ENCODE results near the gene MXD4. TPM values are rescaled to one million over a fixed set of nuclear protein-coding genes. Genes with fewer than 3 reads are reported as not detected.

MXD4 gene
- total RNA-seq, 2 donors from 2014 or later = 36.7 to 43.3 TPM

DNA sequence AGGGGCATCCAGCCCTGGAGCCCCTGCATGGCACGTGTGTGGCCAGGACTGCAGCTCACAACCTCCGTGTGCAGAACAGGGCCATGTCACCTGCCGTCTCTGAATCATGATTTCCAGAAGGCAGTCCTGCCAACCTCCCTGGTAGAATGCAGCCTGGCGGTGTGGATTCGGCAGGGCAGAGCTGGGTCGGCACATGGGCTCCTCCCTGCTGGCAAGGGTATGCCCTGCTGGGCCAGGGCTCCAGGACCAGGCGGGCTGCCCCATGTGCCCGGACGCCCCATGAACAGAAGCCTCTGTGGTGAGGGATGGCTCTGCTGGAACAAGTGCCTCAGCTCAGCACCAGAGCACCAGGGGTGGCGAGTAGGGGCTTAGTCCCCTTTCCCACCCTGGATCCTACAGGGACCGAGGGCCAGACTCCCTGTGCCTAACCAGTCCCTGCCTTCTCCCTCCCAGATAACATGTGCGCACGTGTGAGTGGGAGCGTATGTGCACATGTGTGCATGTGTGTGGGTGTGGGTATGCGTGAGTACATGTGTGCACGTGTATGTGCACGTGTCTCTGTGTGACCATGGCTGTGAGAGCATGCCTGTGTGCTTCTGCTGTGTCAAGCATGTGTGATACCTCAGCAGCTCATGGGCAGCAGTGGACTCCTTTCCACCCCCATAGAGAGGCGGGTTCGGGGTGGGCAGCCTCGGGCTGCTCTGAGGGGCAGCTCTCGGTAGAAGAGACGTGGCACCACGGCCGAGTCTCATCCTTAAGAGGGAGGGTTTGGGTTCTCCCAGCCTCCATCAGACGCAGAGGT, 10.3 kb upstream of the MXD4 start:
- H3K27me3 ChIP-seq = no peaks in the 10 kb centered on the region
- TF ChIP-seq, protein P1, sequence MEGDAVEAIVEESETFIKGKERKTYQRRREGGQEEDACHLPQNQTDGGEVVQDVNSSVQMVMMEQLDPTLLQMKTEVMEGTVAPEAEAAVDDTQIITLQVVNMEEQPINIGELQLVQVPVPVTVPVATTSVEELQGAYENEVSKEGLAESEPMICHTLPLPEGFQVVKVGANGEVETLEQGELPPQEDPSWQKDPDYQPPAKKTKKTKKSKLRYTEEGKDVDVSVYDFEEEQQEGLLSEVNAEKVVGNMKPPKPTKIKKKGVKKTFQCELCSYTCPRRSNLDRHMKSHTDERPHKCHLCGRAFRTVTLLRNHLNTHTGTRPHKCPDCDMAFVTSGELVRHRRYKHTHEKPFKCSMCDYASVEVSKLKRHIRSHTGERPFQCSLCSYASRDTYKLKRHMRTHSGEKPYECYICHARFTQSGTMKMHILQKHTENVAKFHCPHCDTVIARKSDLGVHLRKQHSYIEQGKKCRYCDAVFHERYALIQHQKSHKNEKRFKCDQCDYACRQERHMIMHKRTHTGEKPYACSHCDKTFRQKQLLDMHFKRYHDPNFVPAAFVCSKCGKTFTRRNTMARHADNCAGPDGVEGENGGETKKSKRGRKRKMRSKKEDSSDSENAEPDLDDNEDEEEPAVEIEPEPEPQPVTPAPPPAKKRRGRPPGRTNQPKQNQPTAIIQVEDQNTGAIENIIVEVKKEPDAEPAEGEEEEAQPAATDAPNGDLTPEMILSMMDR (IDR thresholded peaks at IDR 0.05) = no peak
- no peak overlapping the region for H3K27ac ChIP-seq
- intact Hi-C loops (cut with DNase I) = no loop called here
- H3K9ac ChIP-seq (ENCODE audit: low read depth in 2 of 2, low read length in 2 of 2) = no peak overlapping the region
- no peak overlapping the region for H3K4me3 ChIP-seq
- H3K4me1 ChIP-seq = no peaks in the 10 kb centered on the region
- no peaks in the 10 kb centered on the region for H3K9me3 ChIP-seq
- H3K36me3 ChIP-seq = no peaks in the 10 kb centered on the region
- DNase-seq = no peak

DNA sequence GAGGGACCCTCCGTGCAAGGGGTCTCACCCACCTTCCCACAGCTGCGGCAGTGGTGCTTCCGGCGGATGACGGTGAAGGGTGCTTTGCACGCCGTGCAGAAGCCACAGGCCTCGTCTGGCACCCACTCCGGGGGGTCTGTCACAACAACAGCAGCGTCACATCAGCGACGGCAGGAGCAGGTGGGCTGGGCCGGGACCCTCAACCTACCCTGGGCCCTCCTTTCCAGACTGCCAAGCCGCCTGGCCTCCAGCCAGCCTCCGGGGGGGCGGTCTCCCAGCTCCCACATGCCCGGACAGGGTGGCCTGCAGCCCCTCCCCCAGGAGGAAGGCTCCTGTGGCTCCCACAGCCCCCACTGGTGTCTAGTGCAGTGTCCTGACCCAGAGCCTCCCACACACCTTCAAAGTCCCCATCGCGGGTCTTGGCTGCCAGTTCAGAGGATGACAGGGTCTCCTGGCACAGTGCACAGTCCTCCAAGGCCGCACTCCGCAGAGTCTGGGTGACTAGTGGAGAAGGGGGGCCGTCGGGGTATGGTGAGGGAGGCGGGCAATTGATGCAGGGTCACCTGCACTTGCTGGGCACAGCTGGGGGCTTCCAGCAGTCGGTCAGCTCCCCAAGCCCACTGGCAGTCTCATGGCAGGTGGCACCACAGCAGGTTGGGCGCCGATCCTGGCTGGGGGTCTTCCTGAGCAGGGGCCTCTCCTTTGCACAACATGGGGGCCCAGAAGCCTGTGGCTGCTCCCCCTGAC, 9.5 kb upstream of the MXD4 start:
- Histone ChIP-seq H3K27me3 (no peaks in the 10 kb centered on the region), H3K4me1 (no peaks in the 10 kb centered on the region), H3K9me3 (no peaks in the 10 kb centered on the region), H3K9ac (ENCODE audit: low read depth in 2 of 2, low read length in 2 of 2) (no peak overlapping the region), H3K36me3 (no peaks in the 10 kb centered on the region), H3K4me3 (no peak overlapping the region), H3K27ac (no peak overlapping the region)
- no peak for DNase-seq
- intact Hi-C loops (cut with DNase I) = no loop called here
- TF ChIP-seq, protein P1 (IDR thresholded peaks at IDR 0.05) = no peak

DNA sequence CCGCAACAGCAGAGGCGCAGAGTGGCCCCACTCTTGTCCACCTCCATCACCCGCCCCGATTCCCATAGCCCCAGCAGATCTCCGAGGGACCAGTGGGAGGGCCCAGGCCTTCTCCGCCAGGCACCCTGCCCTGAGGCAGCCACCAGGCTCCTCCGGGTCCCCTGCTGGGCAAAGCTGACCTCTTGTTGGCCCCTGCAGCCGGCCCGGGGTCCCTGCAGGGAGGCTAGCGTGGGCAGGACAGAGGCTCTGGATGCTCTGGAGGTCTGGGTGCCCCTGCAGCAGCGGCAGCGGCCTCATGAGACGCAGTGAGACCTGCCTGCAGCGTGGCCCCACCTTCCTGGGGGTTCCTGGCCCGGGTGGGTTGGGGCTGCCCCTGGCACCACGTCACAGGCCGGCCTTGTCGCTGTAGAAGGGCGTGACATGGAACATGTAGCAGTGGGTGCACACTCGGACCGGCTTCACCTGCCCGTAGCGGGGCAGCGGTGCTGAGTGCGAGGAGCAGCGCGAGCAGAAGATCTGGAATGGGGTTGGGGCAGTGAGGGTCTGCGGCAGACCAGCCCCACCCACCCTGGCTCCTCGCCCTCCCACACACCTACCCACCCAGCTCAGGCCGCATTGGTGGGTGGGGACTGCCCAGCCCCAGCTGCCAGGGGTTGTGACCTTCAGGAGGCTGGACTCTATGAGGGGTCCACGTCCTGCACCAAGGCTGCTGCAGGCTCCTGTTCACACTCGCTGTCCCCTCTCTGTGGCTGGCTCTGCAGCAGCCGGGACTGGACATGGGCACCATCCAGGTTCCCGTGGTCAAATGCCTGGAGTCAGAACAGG, 8.6 kb upstream of the MXD4 start:
- no peaks in the 10 kb centered on the region for H3K4me1 ChIP-seq
- TF ChIP-seq, protein P1 (IDR thresholded peaks at IDR 0.05) = no peak
- DNase-seq = no peak
- no peak overlapping the region for H3K9ac ChIP-seq (ENCODE audit: low read depth in 2 of 2, low read length in 2 of 2)
- no peaks in the 10 kb centered on the region for H3K36me3 ChIP-seq
- intact Hi-C loops (cut with DNase I) = no loop called here
- H3K4me3 ChIP-seq = no peak overlapping the region
- H3K27ac ChIP-seq = no peak overlapping the region
- H3K9me3 ChIP-seq = no peaks in the 10 kb centered on the region
- H3K27me3 ChIP-seq = no peaks in the 10 kb centered on the region

DNA sequence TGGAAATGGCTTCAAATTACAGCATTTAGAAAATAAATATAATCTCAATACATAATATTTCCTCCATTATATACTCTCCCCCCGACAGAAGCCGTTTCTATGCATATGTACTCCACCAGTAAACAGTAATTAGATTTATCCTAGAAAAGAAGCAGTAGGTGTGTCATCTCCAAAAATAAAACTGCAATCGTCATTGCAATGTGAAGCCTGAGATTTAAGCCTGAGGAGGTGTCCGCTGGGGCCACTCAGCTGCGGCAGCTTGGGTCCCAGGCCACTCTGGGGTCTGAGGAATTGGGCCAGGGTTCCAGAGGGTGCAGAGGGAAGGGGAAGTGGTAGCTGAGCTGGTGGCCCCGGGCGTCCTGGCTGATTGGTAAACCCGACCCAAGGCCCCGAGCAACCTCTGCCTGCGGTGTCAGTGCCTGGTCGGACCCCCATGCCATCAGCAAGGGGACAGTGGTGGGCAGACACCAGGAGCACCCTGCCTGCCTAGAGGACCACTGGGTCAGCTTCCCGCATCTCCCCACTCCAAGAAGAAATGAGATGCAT, 7.8 kb upstream of the MXD4 start:
- no peak overlapping the region for H3K4me3 ChIP-seq
- H3K4me1 ChIP-seq = no peaks in the 10 kb centered on the region
- no peak overlapping the region for H3K27ac ChIP-seq
- H3K36me3 ChIP-seq = no peaks in the 10 kb centered on the region
- DNase-seq = no peak
- H3K9ac ChIP-seq (ENCODE audit: low read depth in 2 of 2, low read length in 2 of 2) = no peak overlapping the region
- no peaks in the 10 kb centered on the region for H3K27me3 ChIP-seq
- no peaks in the 10 kb centered on the region for H3K9me3 ChIP-seq
- TF ChIP-seq, protein P1 (IDR thresholded peaks at IDR 0.05) = no peak
- intact Hi-C loops (cut with DNase I) = no loop called here

DNA sequence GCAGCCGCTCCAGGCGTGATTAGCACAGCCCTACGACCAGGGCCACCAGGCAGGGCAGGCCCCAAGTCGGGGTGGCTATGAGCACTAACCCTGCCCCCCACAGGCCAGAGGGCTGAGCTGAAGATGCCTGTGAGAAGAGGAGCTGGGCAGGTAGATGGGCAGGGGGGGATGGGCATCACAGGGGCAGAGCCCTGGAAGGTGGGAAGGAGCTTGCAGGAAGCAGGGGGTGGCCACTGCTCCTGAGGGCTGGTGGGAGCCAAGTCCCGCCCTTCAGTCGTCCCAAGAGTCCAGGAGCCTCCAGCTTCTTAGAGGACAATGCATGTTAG, 7.3 kb upstream of the MXD4 start:
- DNase-seq = no peak
- Histone ChIP-seq H3K4me1 (no peaks in the 10 kb centered on the region), H3K27ac (no peak overlapping the region), H3K36me3 (no peaks in the 10 kb centered on the region), H3K4me3 (no peak overlapping the region), H3K9me3 (no peaks in the 10 kb centered on the region), H3K27me3 (no peaks in the 10 kb centered on the region), H3K9ac (ENCODE audit: low read depth in 2 of 2, low read length in 2 of 2) (no peak overlapping the region)
- intact Hi-C loops (cut with DNase I) = no loop called here
- TF ChIP-seq, protein P1 (IDR thresholded peaks at IDR 0.05) = no peak

Measured in colonic mucosa (tissue), 4 donors.